WTC11 (cell line): ENCODE data around the gene CAMKMT. TPM values are rescaled to one million over a fixed set of nuclear protein-coding genes. Genes with fewer than 3 reads are reported as not detected.

Experiments used
- ATAC-seq: fragments of 200-7000 bp; cut with Tn5 transposase; 2 replicates; pipeline ENCODE4 v1.10.0; 2021; ENCODE audit warnings: mild to moderate bottlenecking, moderate library complexity
- CTCF ChIA-PET: fragments of 300-600 bp; sonication (Branson Sonifier 250); formaldehyde crosslinking; loops from one replicate; lab custom pipeline; 2021; ENCODE audit warnings: antibody characterized with exemption; lab: Charles Lee
- POLR2A ChIA-PET: fragments of 350-600 bp; sonication (Branson Sonifier 250); formaldehyde crosslinking; loops from one replicate; lab custom pipeline; 2021; ENCODE audit warnings: antibody characterized with exemption; lab: Charles Lee
- DNase-seq: peaks from one replicate; pipeline ENCODE4 v3.0.0; 2021; ENCODE audit warnings: low spot score
- H3K27ac Mint-ChIP-seq: 2 replicates; pipeline ENCODE4 v1.8.0; 2021; ENCODE audit warnings: mixed read lengths
- H3K27me3 Mint-ChIP-seq: 2 replicates; pipeline ENCODE4 v1.8.0; 2021; ENCODE audit warnings: low read depth, mild to moderate bottlenecking, moderate library complexity, mixed read lengths
- H3K36me3 Mint-ChIP-seq: 2 replicates; pipeline ENCODE4 v1.8.0; 2021; ENCODE audit warnings: mixed read lengths
- H3K4me1 Mint-ChIP-seq: 2 replicates; pipeline ENCODE4 v1.8.0; 2022; ENCODE audit warnings: mixed read lengths
- H3K4me3 Mint-ChIP-seq: 2 replicates; pipeline ENCODE4 v1.8.0; 2021; ENCODE audit warnings: mild to moderate bottlenecking, moderate library complexity, mixed read lengths
- H3K9me3 Mint-ChIP-seq: 2 replicates; pipeline ENCODE4 v1.8.0; 2021; ENCODE audit warnings: mixed read lengths
- ARID4B ChIP-seq: sonication (generic); formaldehyde crosslinking; IDR thresholded peaks from 2 replicates; pipeline ENCODE4 v1.8.0; 2023; ENCODE audit warnings: missing genetic modification reagents, mild to moderate bottlenecking, borderline replicate concordance
- ATF1 ChIP-seq: sonication (generic); formaldehyde crosslinking; IDR thresholded peaks from 2 replicates; pipeline ENCODE4 v1.8.1; 2023; ENCODE audit warnings: mild to moderate bottlenecking, moderate library complexity, missing genetic modification reagents
- CTCF ChIP-seq: fragments of 200-600 bp; IDR thresholded peaks from 2 replicates; pipeline ENCODE4 v1.8.0; 2022; ENCODE audit warnings: antibody characterized with exemption
- FOXK1 ChIP-seq: sonication (generic); formaldehyde crosslinking; IDR thresholded peaks from 2 replicates; pipeline ENCODE4 v1.8.0; 2022; ENCODE audit warnings: mild to moderate bottlenecking, moderate library complexity, missing genetic modification reagents
- GTF2I ChIP-seq: fragments of 250-450 bp; sonication (Bioruptor Pico); conservative IDR thresholded peaks from 2 replicates; pipeline ENCODE4 v1.4.0; 2021; ENCODE audit warnings: mild to moderate bottlenecking
- JUN ChIP-seq: sonication (generic); formaldehyde crosslinking; IDR thresholded peaks from 2 replicates; pipeline ENCODE4 v1.8.0; 2023; ENCODE audit warnings: mild to moderate bottlenecking, missing genetic modification reagents
- KAT7 ChIP-seq: sonication (generic); formaldehyde crosslinking; IDR thresholded peaks from 2 replicates; pipeline ENCODE4 v1.8.1; 2023; ENCODE audit warnings: missing genetic modification reagents, mild to moderate bottlenecking, borderline replicate concordance
- MLX ChIP-seq: sonication (generic); formaldehyde crosslinking; IDR thresholded peaks from 2 replicates; pipeline ENCODE4 v1.8.1; 2023; ENCODE audit warnings: mild to moderate bottlenecking, missing genetic modification reagents, moderate library complexity
- NFE2L1 ChIP-seq: sonication (generic); formaldehyde crosslinking; IDR thresholded peaks from 2 replicates; pipeline ENCODE4 v1.8.1; 2023; ENCODE audit warnings: missing genetic modification reagents
- TEAD1 ChIP-seq: sonication (generic); formaldehyde crosslinking; IDR thresholded peaks from 2 replicates; pipeline ENCODE4 v1.8.0; 2022; ENCODE audit warnings: mild to moderate bottlenecking, missing genetic modification reagents
- TEAD4 ChIP-seq: sonication (generic); formaldehyde crosslinking; IDR thresholded peaks from 2 replicates; pipeline ENCODE4 v1.8.0; 2022; ENCODE audit warnings: mild to moderate bottlenecking, missing genetic modification reagents
- USF1 ChIP-seq: sonication (generic); formaldehyde crosslinking; IDR thresholded peaks from 2 replicates; pipeline ENCODE4 v1.8.0; 2022; ENCODE audit warnings: mild to moderate bottlenecking, missing genetic modification reagents
- ZBTB21 ChIP-seq: sonication (generic); formaldehyde crosslinking; IDR thresholded peaks from 2 replicates; pipeline ENCODE4 v1.8.1; 2023; ENCODE audit warnings: mild to moderate bottlenecking, missing genetic modification reagents, borderline replicate concordance
- ZNF219 ChIP-seq: sonication (generic); formaldehyde crosslinking; IDR thresholded peaks from 2 replicates; pipeline ENCODE4 v1.8.0; 2023; ENCODE audit warnings: missing genetic modification reagents, mild to moderate bottlenecking, borderline replicate concordance
- ZNF263 ChIP-seq: sonication (generic); formaldehyde crosslinking; IDR thresholded peaks from 2 replicates; pipeline ENCODE4 v1.8.1; 2022; ENCODE audit warnings: low read depth, mild to moderate bottlenecking, moderate library complexity, missing genetic modification reagents
- total RNA-seq: library from RNA; stranded (reverse); gene quantifications from 3 replicates; pipeline ENCODE4 v1.2.3, GENCODE V29; 2021
- TF ChIP-seq, protein P1 (sequence below): sonication (generic); formaldehyde crosslinking; IDR thresholded peaks from 2 replicates; pipeline ENCODE4 v1.8.1; 2022; ENCODE audit warnings: low read depth, mild to moderate bottlenecking, moderate library complexity, missing genetic modification reagents, borderline replicate concordance
- TF ChIP-seq, protein P2 (sequence below): sonication (generic); formaldehyde crosslinking; IDR thresholded peaks from 2 replicates; pipeline ENCODE4 v1.8.1; 2023; ENCODE audit warnings: mild to moderate bottlenecking, missing genetic modification reagents
- TF ChIP-seq, protein P3 (sequence below): sonication (generic); formaldehyde crosslinking; IDR thresholded peaks from 2 replicates; pipeline ENCODE4 v1.8.1; 2022; ENCODE audit warnings: mild to moderate bottlenecking, missing genetic modification reagents, moderate library complexity, borderline replicate concordance

Gene CAMKMT
- total RNA-seq, 1 experiment from 2014 or later, result 20.6 TPM

- Mint-ChIP-seq H3K27me3 (no peaks in the 10 kb centered on the region), H3K4me1 (peaks cover 35% of the 10 kb centered on the region), H3K9me3 (no peaks in the 10 kb centered on the region), H3K4me3 (no peak overlapping the region)
- ATAC-seq (peak; percentile 95), DNase-seq (no peak)
- CTCF ChIA-PET, result interaction anchor here (0.6 to 3.7 kb wide), 82 partner anchors 10 to 494 kb away, joined by 3 to 57 read pairs (median 5); partner anchors contain the start of genes CAMKMT and PREPL
- POLR2A ChIA-PET, result interaction anchor here (0.6 kb wide), 1 partner anchor 77 kb away, joined by 3 read pairs; no protein-coding TSS in a partner anchor
- TF ChIP-seq TEAD4 (CRISPR knock-in tag) (no peak), JUN (CRISPR knock-in tag) (no peak), NFE2L1 (CRISPR knock-in tag) (no peak), USF1 (no peak), TEAD1 (CRISPR knock-in tag) (peak; percentile 44; the same call in 1 of the 2 replicates), ATF1 (CRISPR knock-in tag) (no peak), MLX (CRISPR knock-in tag) (no peak), CTCF (peak; percentile 81), ZBTB21 (CRISPR knock-in tag) (no peak), ZNF219 (CRISPR knock-in tag) (no peak), ARID4B (no peak), GTF2I (no peak), ZNF263 (CRISPR knock-in tag) (no peak), FOXK1 (CRISPR knock-in tag) (no peak), KAT7 (CRISPR knock-in tag) (no peak)
- TF ChIP-seq, protein P1, sequence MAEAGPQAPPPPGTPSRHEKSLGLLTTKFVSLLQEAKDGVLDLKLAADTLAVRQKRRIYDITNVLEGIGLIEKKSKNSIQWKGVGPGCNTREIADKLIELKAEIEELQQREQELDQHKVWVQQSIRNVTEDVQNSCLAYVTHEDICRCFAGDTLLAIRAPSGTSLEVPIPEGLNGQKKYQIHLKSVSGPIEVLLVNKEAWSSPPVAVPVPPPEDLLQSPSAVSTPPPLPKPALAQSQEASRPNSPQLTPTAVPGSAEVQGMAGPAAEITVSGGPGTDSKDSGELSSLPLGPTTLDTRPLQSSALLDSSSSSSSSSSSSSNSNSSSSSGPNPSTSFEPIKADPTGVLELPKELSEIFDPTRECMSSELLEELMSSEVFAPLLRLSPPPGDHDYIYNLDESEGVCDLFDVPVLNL, result no peak
- TF ChIP-seq, protein P2, sequence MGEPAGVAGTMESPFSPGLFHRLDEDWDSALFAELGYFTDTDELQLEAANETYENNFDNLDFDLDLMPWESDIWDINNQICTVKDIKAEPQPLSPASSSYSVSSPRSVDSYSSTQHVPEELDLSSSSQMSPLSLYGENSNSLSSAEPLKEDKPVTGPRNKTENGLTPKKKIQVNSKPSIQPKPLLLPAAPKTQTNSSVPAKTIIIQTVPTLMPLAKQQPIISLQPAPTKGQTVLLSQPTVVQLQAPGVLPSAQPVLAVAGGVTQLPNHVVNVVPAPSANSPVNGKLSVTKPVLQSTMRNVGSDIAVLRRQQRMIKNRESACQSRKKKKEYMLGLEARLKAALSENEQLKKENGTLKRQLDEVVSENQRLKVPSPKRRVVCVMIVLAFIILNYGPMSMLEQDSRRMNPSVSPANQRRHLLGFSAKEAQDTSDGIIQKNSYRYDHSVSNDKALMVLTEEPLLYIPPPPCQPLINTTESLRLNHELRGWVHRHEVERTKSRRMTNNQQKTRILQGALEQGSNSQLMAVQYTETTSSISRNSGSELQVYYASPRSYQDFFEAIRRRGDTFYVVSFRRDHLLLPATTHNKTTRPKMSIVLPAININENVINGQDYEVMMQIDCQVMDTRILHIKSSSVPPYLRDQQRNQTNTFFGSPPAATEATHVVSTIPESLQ, result no peak
- TF ChIP-seq, protein P3, sequence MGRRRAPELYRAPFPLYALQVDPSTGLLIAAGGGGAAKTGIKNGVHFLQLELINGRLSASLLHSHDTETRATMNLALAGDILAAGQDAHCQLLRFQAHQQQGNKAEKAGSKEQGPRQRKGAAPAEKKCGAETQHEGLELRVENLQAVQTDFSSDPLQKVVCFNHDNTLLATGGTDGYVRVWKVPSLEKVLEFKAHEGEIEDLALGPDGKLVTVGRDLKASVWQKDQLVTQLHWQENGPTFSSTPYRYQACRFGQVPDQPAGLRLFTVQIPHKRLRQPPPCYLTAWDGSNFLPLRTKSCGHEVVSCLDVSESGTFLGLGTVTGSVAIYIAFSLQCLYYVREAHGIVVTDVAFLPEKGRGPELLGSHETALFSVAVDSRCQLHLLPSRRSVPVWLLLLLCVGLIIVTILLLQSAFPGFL, result no peak
- TF ChIP-seq, all 79 proteins: peak for 2
- Mint-ChIP-seq H3K27ac (peak overlapping the region; percentile 38; the same call in 1 of the 2 replicates), H3K36me3 (no peaks in the 10 kb centered on the region)
Measured at GRCh38 chr2:44479127-44479887, 117.6 kb downstream of the CAMKMT start.
